Measurements from ENCODE around the gene KIF21A. TPM values are rescaled to one million over a fixed set of nuclear protein-coding genes. Genes with fewer than 3 reads are reported as not detected.

The KIF21A gene
- total RNA-seq, 2 donors from 2014 or later = 32.3 to 35.3 TPM

DNA sequence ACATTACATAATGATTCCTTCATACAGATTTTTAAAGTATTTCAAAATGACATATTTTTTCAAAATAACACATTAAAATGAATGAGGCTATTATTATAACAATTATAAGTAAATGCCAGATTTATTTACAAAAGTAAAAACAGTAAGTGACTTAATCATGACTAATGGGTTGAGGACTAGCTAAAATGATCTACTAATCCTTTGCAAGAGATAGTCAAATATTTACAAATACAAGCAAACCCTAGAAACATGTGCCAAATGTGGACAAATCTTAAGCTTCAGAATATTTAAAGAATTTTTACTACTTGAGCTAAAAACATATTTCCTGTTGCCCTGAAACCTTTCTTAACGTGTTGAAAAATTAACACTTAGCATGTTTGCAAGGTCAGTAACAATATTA, 74.8 kb downstream of the KIF21A start:
- DNase-seq = no peak
- no peaks in the 10 kb centered on the region for H3K27me3 ChIP-seq (ENCODE audit: control insufficient read depth, insufficient read depth, low read length, poor library complexity, severe bottlenecking)
- no peak overlapping the region for H3K4me3 ChIP-seq (ENCODE audit: low read length)
- WGBS, 2 experiments (ENCODE audit: insufficient coverage in 1 of 2, insufficient read length in 1 of 2) = 88% methylated on average over 1 of the region's 1 CpG; no CpG with 5 or more reads in 1 of the 2 experiments
- no peaks in the 10 kb centered on the region for H3K27me3 Mint-ChIP-seq (ENCODE audit: insufficient read depth)
- TF ChIP-seq, protein P1, sequence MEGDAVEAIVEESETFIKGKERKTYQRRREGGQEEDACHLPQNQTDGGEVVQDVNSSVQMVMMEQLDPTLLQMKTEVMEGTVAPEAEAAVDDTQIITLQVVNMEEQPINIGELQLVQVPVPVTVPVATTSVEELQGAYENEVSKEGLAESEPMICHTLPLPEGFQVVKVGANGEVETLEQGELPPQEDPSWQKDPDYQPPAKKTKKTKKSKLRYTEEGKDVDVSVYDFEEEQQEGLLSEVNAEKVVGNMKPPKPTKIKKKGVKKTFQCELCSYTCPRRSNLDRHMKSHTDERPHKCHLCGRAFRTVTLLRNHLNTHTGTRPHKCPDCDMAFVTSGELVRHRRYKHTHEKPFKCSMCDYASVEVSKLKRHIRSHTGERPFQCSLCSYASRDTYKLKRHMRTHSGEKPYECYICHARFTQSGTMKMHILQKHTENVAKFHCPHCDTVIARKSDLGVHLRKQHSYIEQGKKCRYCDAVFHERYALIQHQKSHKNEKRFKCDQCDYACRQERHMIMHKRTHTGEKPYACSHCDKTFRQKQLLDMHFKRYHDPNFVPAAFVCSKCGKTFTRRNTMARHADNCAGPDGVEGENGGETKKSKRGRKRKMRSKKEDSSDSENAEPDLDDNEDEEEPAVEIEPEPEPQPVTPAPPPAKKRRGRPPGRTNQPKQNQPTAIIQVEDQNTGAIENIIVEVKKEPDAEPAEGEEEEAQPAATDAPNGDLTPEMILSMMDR (conservative IDR thresholded peaks at IDR 0.05) = no peak
- H3K36me3 Mint-ChIP-seq (ENCODE audit: low read depth) = peaks cover 23% of the 10 kb centered on the region
- H3K4me1 Mint-ChIP-seq = peaks cover 5% of the 10 kb centered on the region
- H3K4me1 ChIP-seq (ENCODE audit: control insufficient read depth, insufficient read depth, low read length) = no peaks in the 10 kb centered on the region
- no peak overlapping the region for H3K4me3 Mint-ChIP-seq
- no peaks in the 10 kb centered on the region for H3K9me3 Mint-ChIP-seq
- H3K27ac ChIP-seq (ENCODE audit: low read depth, low read length) = no peak overlapping the region
- H3K9ac ChIP-seq (ENCODE audit: extremely low read depth, low read length, poor library complexity, severe bottlenecking) = no peak overlapping the region
- peaks cover 42% of the 10 kb centered on the region for H3K36me3 ChIP-seq (ENCODE audit: control insufficient read depth, insufficient read depth, low read length)
- no peak overlapping the region for H3K27ac Mint-ChIP-seq
- no peaks in the 10 kb centered on the region for H3K9me3 ChIP-seq (ENCODE audit: control insufficient read depth, low read length)

DNA sequence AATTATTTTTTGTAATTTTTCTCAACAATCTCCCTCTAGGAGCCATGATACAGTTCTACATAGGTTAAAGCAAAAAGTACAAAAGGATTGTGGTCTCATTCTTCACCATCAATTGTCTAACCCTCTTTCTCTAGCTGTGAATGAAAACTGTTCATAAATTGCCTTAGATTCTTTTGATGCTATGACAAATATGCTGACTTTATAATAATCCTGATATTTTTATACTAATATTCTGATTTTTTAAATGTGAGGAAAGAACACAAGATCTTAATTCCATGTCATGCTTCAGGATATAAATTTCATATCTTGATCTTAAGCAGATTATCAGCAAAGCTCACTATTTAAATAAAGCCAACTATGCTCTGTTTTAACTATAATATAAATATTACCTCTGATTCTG, 75.4 kb downstream of the KIF21A start:
- Histone ChIP-seq H3K36me3 (ENCODE audit: control insufficient read depth, insufficient read depth, low read length) (peaks cover 48% of the 10 kb centered on the region), H3K9me3 (ENCODE audit: control insufficient read depth, low read length) (no peaks in the 10 kb centered on the region), H3K27me3 (ENCODE audit: control insufficient read depth, insufficient read depth, low read length, poor library complexity, severe bottlenecking) (no peaks in the 10 kb centered on the region), H3K4me1 (ENCODE audit: control insufficient read depth, insufficient read depth, low read length) (no peaks in the 10 kb centered on the region), H3K27ac (ENCODE audit: low read depth, low read length) (no peak overlapping the region), H3K9ac (ENCODE audit: extremely low read depth, low read length, poor library complexity, severe bottlenecking) (no peak overlapping the region), H3K4me3 (ENCODE audit: low read length) (no peak overlapping the region)
- no peaks in the 10 kb centered on the region for H3K9me3 Mint-ChIP-seq
- no peak overlapping the region for H3K4me3 Mint-ChIP-seq
- TF ChIP-seq, protein P1 (conservative IDR thresholded peaks at IDR 0.05) = no peak
- H3K4me1 Mint-ChIP-seq = no peaks in the 10 kb centered on the region
- H3K36me3 Mint-ChIP-seq (ENCODE audit: low read depth) = peaks cover 23% of the 10 kb centered on the region
- DNase-seq = no peak
- H3K27me3 Mint-ChIP-seq (ENCODE audit: insufficient read depth) = no peaks in the 10 kb centered on the region
- no peak overlapping the region for H3K27ac Mint-ChIP-seq

DNA sequence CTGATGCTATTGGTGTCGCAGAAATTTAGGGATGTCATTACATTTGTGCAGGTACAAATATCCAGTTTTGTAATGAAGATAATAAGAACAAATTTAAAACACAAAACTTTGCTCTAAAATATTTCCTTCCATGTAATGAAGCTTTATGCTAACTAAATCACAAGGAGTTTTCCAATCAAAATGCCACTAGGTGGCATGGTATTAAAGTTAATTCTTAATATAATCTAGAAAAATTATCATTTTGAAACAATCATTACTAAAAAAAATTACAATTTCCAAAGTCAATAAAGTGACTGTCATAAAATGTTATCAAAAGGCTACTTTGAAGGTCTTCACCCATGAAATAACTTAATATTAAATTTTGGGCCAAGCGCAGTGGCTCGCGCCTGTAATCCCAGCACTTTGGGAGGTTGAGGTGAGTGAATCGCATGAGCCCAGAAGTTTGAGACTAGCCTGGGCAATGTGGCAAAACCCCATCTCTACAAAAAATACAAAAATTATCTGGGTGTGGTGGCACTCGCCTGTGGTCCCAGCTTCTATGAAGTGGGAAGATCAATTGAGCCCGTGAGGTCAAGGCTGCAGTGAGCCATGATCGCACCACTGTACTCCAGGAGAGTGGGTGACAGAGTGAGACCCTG, 77.4 kb downstream of the KIF21A start:
- H3K27ac Mint-ChIP-seq = no peak overlapping the region
- H3K4me1 Mint-ChIP-seq = no peaks in the 10 kb centered on the region
- 95% methylated on average over 8 of the region's 8 CpGs; no CpG with 5 or more reads in 1 of the 2 experiments for WGBS, 2 experiments (ENCODE audit: insufficient coverage in 1 of 2, insufficient read length in 1 of 2)
- peaks cover 3% of the 10 kb centered on the region for H3K9me3 Mint-ChIP-seq
- H3K36me3 Mint-ChIP-seq (ENCODE audit: low read depth) = peaks cover 37% of the 10 kb centered on the region
- Histone ChIP-seq H3K27me3 (ENCODE audit: control insufficient read depth, insufficient read depth, low read length, poor library complexity, severe bottlenecking) (no peaks in the 10 kb centered on the region), H3K4me1 (ENCODE audit: control insufficient read depth, insufficient read depth, low read length) (no peaks in the 10 kb centered on the region), H3K9ac (ENCODE audit: extremely low read depth, low read length, poor library complexity, severe bottlenecking) (no peak overlapping the region), H3K36me3 (ENCODE audit: control insufficient read depth, insufficient read depth, low read length) (peaks cover 59% of the 10 kb centered on the region), H3K4me3 (ENCODE audit: low read length) (no peak overlapping the region), H3K9me3 (ENCODE audit: control insufficient read depth, low read length) (no peaks in the 10 kb centered on the region), H3K27ac (ENCODE audit: low read depth, low read length) (no peak overlapping the region)
- no peak overlapping the region for H3K4me3 Mint-ChIP-seq
- no peak for DNase-seq
- TF ChIP-seq, protein P1 (conservative IDR thresholded peaks at IDR 0.05) = peak; percentile 21
- no peaks in the 10 kb centered on the region for H3K27me3 Mint-ChIP-seq (ENCODE audit: insufficient read depth)
